PC-3 (cell line): Measurements from ENCODE around the gene CARTPT.

Source experiments
- EZH2 ChIP-seq: fragments of 300-600 bp; sonication (generic); IDR thresholded peaks from one replicate; pipeline ENCODE4 v1.6.1; 2017; ENCODE audit warnings: antibody characterized with exemption, mild to moderate bottlenecking, low read length; ENCODE audit not compliant: unreplicated experiment
- TF ChIP-seq, protein P1 (sequence below): fragments of 300-600 bp; sonication (generic); conservative IDR thresholded peaks from 2 replicates; pipeline ENCODE4 v1.5.1; 2017; ENCODE audit warnings: antibody characterized with exemption, low read depth, mild to moderate bottlenecking, low read length

- TF ChIP-seq, protein P1, sequence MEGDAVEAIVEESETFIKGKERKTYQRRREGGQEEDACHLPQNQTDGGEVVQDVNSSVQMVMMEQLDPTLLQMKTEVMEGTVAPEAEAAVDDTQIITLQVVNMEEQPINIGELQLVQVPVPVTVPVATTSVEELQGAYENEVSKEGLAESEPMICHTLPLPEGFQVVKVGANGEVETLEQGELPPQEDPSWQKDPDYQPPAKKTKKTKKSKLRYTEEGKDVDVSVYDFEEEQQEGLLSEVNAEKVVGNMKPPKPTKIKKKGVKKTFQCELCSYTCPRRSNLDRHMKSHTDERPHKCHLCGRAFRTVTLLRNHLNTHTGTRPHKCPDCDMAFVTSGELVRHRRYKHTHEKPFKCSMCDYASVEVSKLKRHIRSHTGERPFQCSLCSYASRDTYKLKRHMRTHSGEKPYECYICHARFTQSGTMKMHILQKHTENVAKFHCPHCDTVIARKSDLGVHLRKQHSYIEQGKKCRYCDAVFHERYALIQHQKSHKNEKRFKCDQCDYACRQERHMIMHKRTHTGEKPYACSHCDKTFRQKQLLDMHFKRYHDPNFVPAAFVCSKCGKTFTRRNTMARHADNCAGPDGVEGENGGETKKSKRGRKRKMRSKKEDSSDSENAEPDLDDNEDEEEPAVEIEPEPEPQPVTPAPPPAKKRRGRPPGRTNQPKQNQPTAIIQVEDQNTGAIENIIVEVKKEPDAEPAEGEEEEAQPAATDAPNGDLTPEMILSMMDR = no peak
- no peak for TF ChIP-seq EZH2
These were observed 25.1 kb downstream of the CARTPT start for GRCh38 chr5:71744009-71744790.
